K562 (cell line): ENCODE results near the gene INO80. TPM values are rescaled to one million over a fixed set of nuclear protein-coding genes. Genes with fewer than 3 reads are reported as not detected.
A peak's percentile ranks its signal among the peaks of the same experiment; 100 is the strongest.

Experiments
- CUX1 ChIP-seq: fragments of 200-800 bp; sonication (Bioruptor generic); IDR thresholded peaks from 2 replicates; pipeline ENCODE4 v1.6.1; 2016; ENCODE audit warnings: missing genetic modification characterization, missing compliant biosample characterization
- ETV5 ChIP-seq: sonication (generic); formaldehyde crosslinking; IDR thresholded peaks from 2 replicates; pipeline ENCODE4 v1.4.0; 2020; ENCODE audit warnings: low read depth, mild to moderate bottlenecking, missing genetic modification reagents
- FUS ChIP-seq: fragments of 200-400 bp; formaldehyde crosslinking; optimal IDR thresholded peaks from 2 replicates; pipeline ENCODE3; 2017; ENCODE audit warnings: low read depth, low read length
- HDGF ChIP-seq: fragments of 450-650 bp; IDR thresholded peaks from 2 replicates; pipeline ENCODE4 v1.6.1; 2016
- HNRNPUL1 ChIP-seq: fragments of 200-400 bp; formaldehyde crosslinking; IDR thresholded peaks from 2 replicates; pipeline ENCODE4 v1.6.1; 2017; ENCODE audit warnings: low read length
- NCOR1 ChIP-seq: fragments of 450-650 bp; IDR thresholded peaks from 2 replicates; pipeline ENCODE4 v1.6.1; 2016; ENCODE audit warnings: mild to moderate bottlenecking, moderate library complexity
- PCBP1 ChIP-seq: fragments of 200-400 bp; formaldehyde crosslinking; IDR thresholded peaks from 2 replicates; pipeline ENCODE4 v1.6.1; 2018; ENCODE audit warnings: mild to moderate bottlenecking, low read depth, low read length; ENCODE audit not compliant: poor library complexity, severe bottlenecking
- POLR2B ChIP-seq: fragments of 450-650 bp; IDR thresholded peaks from 2 replicates; pipeline ENCODE4 v1.6.1; 2018; ENCODE audit warnings: low read depth; ENCODE audit not compliant: partially characterized antibody
- RHOXF2B ChIP-seq: fragments of 250-450 bp; sonication (Bioruptor Pico); conservative IDR thresholded peaks from 2 replicates; pipeline ENCODE4 v1.5.1; 2021
- SAFB2 ChIP-seq: fragments of 200-400 bp; formaldehyde crosslinking; IDR thresholded peaks from 2 replicates; pipeline ENCODE4 v1.6.1; 2018; ENCODE audit warnings: borderline replicate concordance, low read length, low read depth, moderate library complexity; ENCODE audit not compliant: severe bottlenecking
- STAT5A ChIP-seq: IDR thresholded peaks from 2 replicates; pipeline ENCODE4 v1.6.1; 2012; ENCODE audit warnings: low read length, inconsistent platforms, borderline replicate concordance
- STAT6 ChIP-seq: sonication (generic); formaldehyde crosslinking; IDR thresholded peaks from 2 replicates; pipeline ENCODE4 v1.8.1; 2023; ENCODE audit warnings: mild to moderate bottlenecking, missing genetic modification reagents
- TAF15 ChIP-seq: fragments of 200-400 bp; formaldehyde crosslinking; IDR thresholded peaks from 2 replicates; pipeline ENCODE4 v1.6.1; 2017; ENCODE audit warnings: mild to moderate bottlenecking, low read depth, low read length, moderate library complexity
- TAL1 ChIP-seq: fragments of 450-650 bp; IDR thresholded peaks from 2 replicates; pipeline ENCODE4 v1.6.1; 2016; ENCODE audit warnings: mild to moderate bottlenecking
- TBL1XR1 ChIP-seq, 2 experiments: IDR thresholded peaks; 2 replicates each; pipeline ENCODE4 v1.6.1; 2012; ENCODE audit warnings: improper control_type of control experiment in 2 of 2, low read length in 2 of 2, mild to moderate bottlenecking in 1 of 2
- TCF3 ChIP-seq: sonication (generic); formaldehyde crosslinking; IDR thresholded peaks from 2 replicates; pipeline ENCODE4 v1.4.0; 2020; ENCODE audit warnings: mild to moderate bottlenecking, missing genetic modification reagents
- THAP12 ChIP-seq: fragments of 250-450 bp; sonication (Bioruptor Pico); IDR thresholded peaks from 2 replicates; pipeline ENCODE4 v1.9.0; 2021; ENCODE audit warnings: mild to moderate bottlenecking, inconsistent platforms
- ZKSCAN8 ChIP-seq: fragments of 200-800 bp; sonication (Bioruptor generic); IDR thresholded peaks from 2 replicates; pipeline ENCODE4 v1.6.1; 2016; ENCODE audit warnings: missing genetic modification characterization, missing compliant biosample characterization
- ZNF143 ChIP-seq: sonication (generic); formaldehyde crosslinking; IDR thresholded peaks from 2 replicates; pipeline ENCODE4 v1.9.0; 2022; ENCODE audit warnings: mild to moderate bottlenecking, missing genetic modification reagents
- polyA plus RNA-seq, 8 experiments: library from polyadenylated mRNA; depleted of rRNA in 4 of 8; stranded (reverse) in 5 of 8; unstranded in 3 of 8; fragments of >200 nt; fragmentation: Nextera tagmentation in 2 of 8; fragmentation: Illumina TruSeq in 1 of 8; extraction: Ambion mirVana in 2 of 8; extraction: Trizol in 1 of 8; gene quantifications; 2 replicates each; pipeline versions ENCODE4 v1.2.1 to v1.2.3, GENCODE V29; 2011 to 2014; ENCODE audit warnings: inconsistent platforms in 1 of 8, missing spikeins in 1 of 8
- total RNA-seq, 7 experiments: library from RNA; depleted of rRNA in 6 of 7; stranded (reverse); fragments of >200 nt in 6 of 7; fragmentation: Illumina TruSeq in 2 of 7; extraction: Trizol in 2 of 7; gene quantifications; 2 replicates each; pipeline versions ENCODE4 v1.2.1 to v1.2.3, GENCODE V29; 2011 to 2021; ENCODE audit warnings: low replicate concordance in 1 of 7

The INO80 gene
- total and polyA plus RNA-seq, 9 of the 15 experiments (the other 6 are each of a cell fraction or from before 2014, with no cell fraction given): 1.1 to 25.7 (median 19.9) TPM

- TF ChIP-seq THAP12 (CRISPR knock-in tag): 0 out of 2 replicates have a peak, but pooled peaks have one; percentile 6
- no peak for TF ChIP-seq STAT5A
- no peak for TF ChIP-seq HDGF
- TF ChIP-seq FUS: no peak
- no peak for TF ChIP-seq ZKSCAN8
- TF ChIP-seq SAFB2: no peak
- no peak for TF ChIP-seq TAL1
- TF ChIP-seq ETV5 (CRISPR knock-in tag): no peak
- TF ChIP-seq POLR2B: no peak
- no peak for TF ChIP-seq TAF15
- TF ChIP-seq PCBP1: peak; percentile 23
- no peak for TF ChIP-seq CUX1
- no peak for TF ChIP-seq STAT6 (CRISPR knock-in tag)
- TF ChIP-seq TBL1XR1 (IDR thresholded peaks at IDR 0.05; ENCODE audit: low read length in 2 of 2): peak in 1 of 2 experiments; percentile 26; a peak in 1 of 4 replicates
- TF ChIP-seq RHOXF2B (CRISPR knock-in tag): no peak
- TF ChIP-seq ZNF143: no peak
- no peak for TF ChIP-seq HNRNPUL1
- TF ChIP-seq TCF3: no peak; the same call in 1 of the 2 replicates
- no peak for TF ChIP-seq NCOR1
These were observed 174.3 kb downstream of the INO80 start (continued) for GRCh38 chr15:40941528-40942336.
